ENCODE data around the gene TNFSF18. TPM values are rescaled to one million over a fixed set of nuclear protein-coding genes. Genes with fewer than 3 reads are reported as not detected.

TNFSF18 gene
- polyA plus RNA-seq, 4 donors = 0.14 to 0.24 (median 0.18) TPM

Other genes starting within 250 kb of the TNFSF18 start
- gene TNFSF4, start 156.4 kb upstream of the TNFSF18 start, polyA plus RNA-seq (ENCODE audit: insufficient read length in 4 of 4) = 1 to 10 TPM; 1.5 to 2.0 (median 1.9) TPM